Measurements from ENCODE around the gene MYLIP. TPM values are rescaled to one million over a fixed set of nuclear protein-coding genes. Genes with fewer than 3 reads are reported as not detected.
"Not testable (repeated sequence)": the region's sequence is repeated elsewhere in the genome, so short reads cannot be mapped to it uniquely, and the experiment has no call there.

MYLIP gene
- total and polyA plus RNA-seq, 10 donors, result 12.5 to 66.8 (median 42.6) TPM

GRCh38 chr6:16173167-16173940, 44.5 kb downstream of the MYLIP start:
- H3K27ac ChIP-seq, result no peak overlapping the region
- DNase-seq, result no peak
- no peaks in the 10 kb centered on the region for H3K27me3 ChIP-seq (replicated peaks in 1 of 7)
- H3K36me3 ChIP-seq, result no peaks in the 10 kb centered on the region
- 85 to 95% (median 91%) methylated on average over 3 of the region's 3 CpGs for WGBS, 5 donors
- no peak overlapping the region for H3K4me3 ChIP-seq
- H3K9me3 ChIP-seq, result no peaks in the 10 kb centered on the region
- no peak for TF ChIP-seq POLR2A (IDR thresholded peaks at IDR 0.05)
- TF ChIP-seq CTCF (IDR thresholded peaks at IDR 0.05 in 8 of 11, conservative IDR thresholded peaks at IDR 0.05 in 3 of 11), result no peak
- no peak for TF ChIP-seq POLR2AphosphoS5 (IDR thresholded peaks at IDR 0.05)
- H3K4me1 ChIP-seq, result peaks cover 0 to 6% (median 5%) of the 10 kb centered on the region in 6 donors
- intact Hi-C loops (cut with DNase I; ENCODE audit: low total_unique reads), result no loop called here

DNA sequence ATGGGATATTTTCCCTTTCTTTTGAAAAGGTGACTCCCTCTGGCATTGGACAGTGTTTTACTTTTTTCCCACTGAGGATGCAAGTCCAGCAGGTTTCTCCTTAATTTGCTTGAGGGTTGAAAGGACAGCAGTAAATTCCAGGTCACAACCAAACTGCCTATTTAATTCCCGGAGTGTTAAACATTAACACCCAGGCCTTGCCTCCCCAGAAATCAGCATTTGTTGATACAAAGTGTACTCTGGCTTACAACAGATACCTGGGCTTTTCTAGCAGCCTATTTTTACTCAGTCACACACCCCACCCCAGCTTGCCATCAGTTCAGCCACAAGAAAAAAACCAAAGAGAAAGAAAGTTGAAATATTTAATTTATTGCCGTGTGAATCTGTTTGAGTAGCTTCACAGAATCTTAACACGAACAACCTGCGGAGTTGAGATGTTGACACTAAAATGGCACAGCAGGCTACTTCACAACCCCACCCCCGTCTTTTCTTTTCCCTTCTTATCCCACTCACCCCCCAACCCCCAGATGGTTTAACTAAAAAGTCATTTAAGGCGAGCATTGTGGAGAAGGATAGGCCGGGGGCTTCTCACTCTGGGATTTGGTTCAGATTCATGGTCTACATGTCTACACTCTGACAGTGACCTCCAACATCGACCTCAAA, 45.7 kb downstream of the MYLIP start:
- H3K36me3 ChIP-seq, result no peaks in the 10 kb centered on the region
- peaks cover 0 to 2% (median 0%) of the 10 kb centered on the region in 6 donors for H3K4me1 ChIP-seq
- WGBS, 5 donors, result 83 to 89% (median 86%) methylated on average over 8 of the region's 8 CpGs
- H3K4me3 ChIP-seq, result no peak overlapping the region
- intact Hi-C loops (cut with DNase I; ENCODE audit: low total_unique reads), result no loop called here
- H3K27me3 ChIP-seq (replicated peaks in 1 of 7), result no peaks in the 10 kb centered on the region
- peaks cover 0 to 3% (median 0%) of the 10 kb centered on the region in 8 donors for H3K9me3 ChIP-seq
- DNase-seq, result no peak
- no peak for TF ChIP-seq POLR2A (IDR thresholded peaks at IDR 0.05)
- TF ChIP-seq CTCF (IDR thresholded peaks at IDR 0.05 in 8 of 11, conservative IDR thresholded peaks at IDR 0.05 in 3 of 11), result no peak
- no peak for TF ChIP-seq POLR2AphosphoS5 (IDR thresholded peaks at IDR 0.05)
- no peak overlapping the region for H3K27ac ChIP-seq

DNA sequence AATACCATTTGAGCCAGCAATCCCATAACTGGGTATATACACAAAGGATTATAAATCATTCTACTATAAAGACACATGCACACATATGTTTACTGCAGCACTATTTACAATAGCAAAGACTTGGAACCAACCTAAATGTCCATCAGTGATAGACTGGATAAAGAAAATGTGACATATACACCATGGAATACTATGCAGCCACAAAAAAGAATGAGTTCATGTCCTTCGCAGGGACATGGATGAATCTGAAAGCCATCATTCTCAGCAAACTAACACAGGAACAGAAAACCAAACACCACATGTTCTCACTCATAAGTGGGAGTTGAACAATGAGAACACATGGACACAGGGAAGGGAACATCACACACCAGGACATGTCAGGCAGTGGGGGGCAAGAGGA, 47.7 kb downstream of the MYLIP start:
- DNase-seq; intact Hi-C loops (cut with DNase I; ENCODE audit: low total_unique reads): not testable (repeated sequence)

DNA sequence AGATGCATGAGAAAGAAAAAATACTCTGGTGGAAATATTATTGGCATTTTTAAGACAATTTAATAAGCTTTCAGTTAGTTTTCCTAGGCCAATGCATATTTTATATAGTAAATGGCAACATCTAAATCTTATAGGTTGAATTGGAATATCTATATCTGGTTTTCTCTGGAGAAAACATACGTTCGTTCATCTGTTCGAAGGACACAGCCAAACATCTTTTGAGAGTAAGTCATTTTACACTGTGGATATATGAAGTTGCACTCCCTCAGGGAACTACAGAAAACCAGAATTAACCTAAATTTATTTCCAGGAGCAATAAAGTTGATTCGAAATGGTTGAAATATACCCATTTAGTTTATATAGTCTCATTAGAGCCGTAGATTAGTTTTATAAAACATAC, 49.0 kb downstream of the MYLIP start:
- Histone ChIP-seq H3K36me3 (no peaks in the 10 kb centered on the region), H3K27me3 (replicated peaks in 1 of 7) (peaks cover 0 to 7% (median 0%) of the 10 kb centered on the region in 7 donors), H3K4me3 (no peak overlapping the region), H3K4me1 (peaks cover 0 to 16% (median 4%) of the 10 kb centered on the region in 6 donors), H3K27ac (no peak overlapping the region), H3K9me3 (peaks cover 0 to 18% (median 9%) of the 10 kb centered on the region in 8 donors)
- TF ChIP-seq POLR2AphosphoS5 (IDR thresholded peaks at IDR 0.05) (no peak), CTCF (IDR thresholded peaks at IDR 0.05 in 8 of 11, conservative IDR thresholded peaks at IDR 0.05 in 3 of 11) (no peak), POLR2A (IDR thresholded peaks at IDR 0.05) (no peak)
- WGBS, 5 donors, result 94 to 97% (median 96%) methylated on average over 5 of the region's 5 CpGs
- intact Hi-C loops (cut with DNase I; ENCODE audit: low total_unique reads), result no loop called here
- no peak for DNase-seq

More for the DNA sequence above, 47.7 kb downstream of the MYLIP start:
- not testable (repeated sequence) for H3K4me3 ChIP-seq; H3K27ac ChIP-seq; H3K36me3 ChIP-seq; H3K27me3 ChIP-seq (replicated peaks in 1 of 7)
- 43 to 97% (median 84%) methylated on average over 1 of the region's 1 CpG for WGBS, 5 donors
- Histone ChIP-seq H3K4me1 (peaks cover 0 to 12% (median 2%) of the 10 kb centered on the region in 6 donors), H3K9me3 (peaks cover 0 to 16% (median 9%) of the 10 kb centered on the region in 8 donors)
